Adrenal gland (tissue), 5 donors: ENCODE data around the gene INCA1.

Experiments
- CTCF ChIP-seq, 6 experiments: fragments of 450-650 bp in 4 of 6; fragments of 200-600 bp in 2 of 6; sonication (generic) in 1 of 6; IDR thresholded peaks; 1 replicate in 5 of 6; 2 replicates in 1 of 6; pipeline versions ENCODE4 v1.5.1 to v1.8.0; 2016 to 2021; ENCODE audit warnings: antibody characterized with exemption in 6 of 6, mild to moderate bottlenecking in 2 of 6, moderate library complexity in 1 of 6
- POLR2A ChIP-seq, 2 donors: fragments of 450-650 bp; IDR thresholded peaks; one replicate each; pipeline ENCODE4 v1.6.1; 2017; ENCODE audit warnings: antibody characterized with exemption in 2 of 2, mild to moderate bottlenecking in 2 of 2, moderate library complexity in 1 of 2
- donor health status: DM: no; HTN: no; CAD: no.

GRCh38 chr17:4967539-4968485 is 29.5 kb downstream of the INCA1 start, which contains the start of gene SPAG7:
- TF ChIP-seq CTCF (IDR thresholded peaks at IDR 0.05) (peak in 1 of 6 experiments; percentile 11), POLR2A (IDR thresholded peaks at IDR 0.05) (peak; percentile 78 to 80)
